GM19397 (cell line): Measurements from ENCODE around the gene CUEDC1.

Source experiments
- ATAC-seq: cut with Tn5 transposase; IDR thresholded peaks from one replicate; pipeline ENCODE4 v1.9.1; 2021; ENCODE audit warnings: mild to moderate bottlenecking, moderate library complexity; ENCODE audit not compliant: unreplicated experiment

CUEDC1 gene

GRCh38 chr17:57900991-57901743, 54.0 kb downstream of the CUEDC1 start:
- ATAC-seq, result no peak

- no peak for ATAC-seq
Observed at GRCh38 chr17:57899822-57900221, 55.4 kb downstream of the CUEDC1 start.

DNA sequence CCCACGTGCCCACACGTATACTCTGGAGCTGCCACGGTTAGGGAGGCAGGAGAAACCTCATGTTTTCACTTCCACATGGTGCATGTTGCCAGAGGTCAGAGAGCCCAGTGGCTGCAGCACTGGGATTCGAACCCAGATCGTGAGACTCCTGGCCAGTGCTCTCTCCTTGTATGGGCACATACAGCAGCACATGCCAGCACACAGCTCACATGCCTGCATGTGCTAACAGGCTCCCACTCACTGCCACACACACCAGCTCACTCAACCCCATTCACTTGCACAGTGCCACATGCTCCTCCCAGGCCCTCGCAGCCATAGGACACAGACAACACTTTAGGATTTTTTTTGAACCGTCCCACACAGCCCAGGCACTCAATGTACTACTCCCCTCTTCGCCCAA, 55.8 kb downstream of the CUEDC1 start:
- ATAC-seq, result no peak

- no peak for ATAC-seq
Observed at GRCh38 chr17:57898487-57899311, 56.5 kb downstream of the CUEDC1 start.

- ATAC-seq, result no peak
Observed at GRCh38 chr17:57895382-57896060, 59.7 kb downstream of the CUEDC1 start.

DNA sequence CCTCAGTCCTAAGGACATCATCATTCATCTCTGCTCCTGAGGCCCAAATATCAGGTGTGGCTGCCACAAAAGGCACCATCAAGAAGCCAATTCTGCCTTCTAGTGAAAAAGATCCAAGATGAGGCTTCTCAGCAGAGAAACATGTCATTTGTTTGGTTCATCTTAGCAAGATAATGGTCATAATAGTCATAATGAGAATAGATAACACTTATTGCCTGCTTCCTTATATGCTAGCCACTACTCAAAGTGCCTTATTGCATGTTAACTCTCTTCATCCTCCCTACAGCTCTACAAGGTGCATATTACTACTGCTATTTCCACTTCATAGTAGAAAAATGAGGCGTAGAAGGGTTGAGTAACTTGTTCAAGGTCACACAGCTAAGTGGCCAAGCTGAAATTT, 60.4 kb downstream of the CUEDC1 start:
- ATAC-seq, result no peak

DNA sequence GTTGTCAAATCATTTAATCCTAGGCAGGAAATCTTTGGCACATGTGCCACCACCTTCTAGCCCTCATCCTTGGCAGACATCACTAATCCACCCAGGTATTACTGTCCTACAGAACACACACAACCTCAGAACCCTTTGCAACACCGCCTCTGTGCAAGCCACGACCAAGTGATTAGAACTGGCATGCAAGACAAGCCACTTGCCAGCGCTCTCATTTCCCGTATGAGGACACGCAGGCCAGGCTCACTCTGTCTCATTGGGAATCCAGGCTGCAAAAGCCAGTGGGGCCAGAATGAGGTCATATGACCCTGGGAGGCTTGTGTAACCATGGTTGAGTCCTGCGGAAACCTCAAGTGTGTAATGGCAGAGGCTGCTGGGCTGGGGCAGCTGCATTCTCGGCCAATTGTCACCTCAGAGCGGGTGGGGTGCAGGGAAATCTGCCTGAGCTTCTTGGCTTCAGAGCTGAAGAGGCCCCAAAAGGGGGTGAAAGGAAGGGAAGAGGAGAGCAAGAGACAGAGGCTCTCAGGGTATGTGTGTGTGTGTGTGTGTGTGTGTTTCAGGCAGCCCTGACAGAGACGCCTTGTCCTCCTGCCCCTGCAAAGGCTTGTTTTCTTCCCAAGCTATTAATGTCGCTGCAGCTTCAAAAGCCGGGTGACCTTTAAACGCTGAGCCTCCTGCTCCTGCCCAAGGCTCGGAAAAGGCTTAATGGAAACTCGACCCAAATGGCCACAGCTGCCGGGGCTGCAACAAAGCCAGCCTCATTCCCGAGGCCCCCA, 62.2 kb downstream of the CUEDC1 start:
- no peak for ATAC-seq

DNA sequence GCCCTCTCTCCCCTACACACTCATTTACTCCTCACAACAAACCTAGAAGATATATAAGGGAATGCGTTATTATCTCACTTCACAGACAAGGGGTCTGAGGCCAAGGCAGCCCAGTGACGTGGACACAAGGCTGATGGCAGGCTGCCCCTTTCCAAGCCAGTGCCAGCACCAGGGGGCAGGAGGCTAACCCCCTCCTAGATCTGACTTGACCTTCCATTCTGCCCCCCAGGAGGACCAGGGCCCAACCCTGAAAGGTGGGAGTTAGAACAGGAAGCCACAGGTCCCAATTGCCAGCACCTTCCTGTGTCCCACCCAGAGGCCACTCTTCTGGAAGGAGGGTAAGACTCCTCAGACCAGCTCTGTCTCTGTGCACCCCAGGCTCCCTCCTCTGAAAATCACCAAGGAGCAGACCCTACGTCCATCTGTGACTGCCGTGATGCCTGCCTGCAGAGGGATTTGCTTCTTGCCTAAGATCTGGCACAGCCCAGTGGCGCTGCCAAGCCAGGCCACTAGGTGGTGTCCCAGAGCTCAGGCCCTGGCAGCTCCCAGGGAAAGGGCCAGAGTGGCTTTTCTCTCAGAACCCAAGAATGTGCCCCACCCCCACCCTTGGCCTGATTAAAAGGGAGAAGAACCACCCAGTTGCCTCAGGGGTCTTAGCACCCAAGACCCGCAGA, 62.9 kb downstream of the CUEDC1 start:
- ATAC-seq, result no peak

DNA sequence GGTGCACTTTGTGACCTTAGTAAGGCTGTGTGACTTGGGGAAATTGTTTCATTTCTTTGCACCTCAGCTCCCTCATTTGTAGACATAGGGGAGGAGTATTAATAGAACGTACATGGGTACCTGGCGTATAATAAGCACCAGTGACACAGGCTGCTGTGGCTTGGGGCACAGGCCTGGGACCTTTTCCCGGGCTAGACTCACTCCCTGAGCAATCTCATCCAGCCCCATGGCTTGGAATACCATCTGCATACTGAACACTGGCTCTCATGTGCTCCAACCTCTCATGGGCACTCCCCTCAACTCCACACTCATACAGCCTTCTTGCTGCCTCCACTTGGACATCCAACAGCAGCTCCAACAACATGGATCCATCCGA, 64.4 kb downstream of the CUEDC1 start:
- no peak for ATAC-seq

GRCh38 chr17:57889892-57890856, 65.0 kb downstream of the CUEDC1 start:
- no peak for ATAC-seq

- ATAC-seq, result no peak
Observed at GRCh38 chr17:57889252-57889651, 66.0 kb downstream of the CUEDC1 start.

- no peak for ATAC-seq
Observed at GRCh38 chr17:57888311-57889216, 66.6 kb downstream of the CUEDC1 start.

DNA sequence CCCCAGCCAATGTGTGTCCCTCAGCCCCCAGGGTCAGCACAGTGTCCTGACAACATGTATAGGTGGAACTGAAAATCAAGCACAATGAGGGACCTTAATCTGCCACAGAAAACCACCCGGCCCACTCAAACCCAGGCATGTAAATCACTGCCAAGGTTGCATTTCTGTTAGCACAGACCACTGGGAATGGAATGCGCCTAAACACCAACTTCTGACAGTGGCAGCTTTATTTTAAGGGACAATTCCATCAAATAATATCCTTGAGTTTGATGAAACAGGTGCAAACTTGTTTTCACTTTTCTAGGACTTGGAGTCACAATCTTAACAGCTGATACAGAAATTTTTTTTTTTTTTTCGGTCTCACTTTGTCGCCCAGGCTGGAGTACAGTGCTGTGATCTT, 68.1 kb downstream of the CUEDC1 start:
- no peak for ATAC-seq

DNA sequence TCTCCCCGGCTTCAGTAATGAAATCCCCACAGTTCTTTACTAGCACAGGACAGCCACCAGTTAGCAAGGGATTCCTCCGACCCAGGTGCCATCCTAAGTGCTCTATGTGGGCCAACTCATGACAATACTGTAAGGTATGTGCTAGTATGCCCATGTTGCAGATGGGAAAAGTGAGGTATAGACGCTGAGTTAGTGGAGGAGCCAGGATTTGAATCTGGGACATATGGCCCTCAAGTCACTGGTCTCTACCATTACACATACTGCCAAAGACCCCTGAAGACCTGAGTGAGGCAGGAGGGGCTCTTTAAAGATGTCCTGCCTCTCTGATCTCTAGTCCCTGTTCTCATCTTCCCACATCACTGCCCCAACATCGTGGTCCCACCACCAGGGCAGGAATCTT, 69.2 kb downstream of the CUEDC1 start:
- ATAC-seq, result no peak

DNA sequence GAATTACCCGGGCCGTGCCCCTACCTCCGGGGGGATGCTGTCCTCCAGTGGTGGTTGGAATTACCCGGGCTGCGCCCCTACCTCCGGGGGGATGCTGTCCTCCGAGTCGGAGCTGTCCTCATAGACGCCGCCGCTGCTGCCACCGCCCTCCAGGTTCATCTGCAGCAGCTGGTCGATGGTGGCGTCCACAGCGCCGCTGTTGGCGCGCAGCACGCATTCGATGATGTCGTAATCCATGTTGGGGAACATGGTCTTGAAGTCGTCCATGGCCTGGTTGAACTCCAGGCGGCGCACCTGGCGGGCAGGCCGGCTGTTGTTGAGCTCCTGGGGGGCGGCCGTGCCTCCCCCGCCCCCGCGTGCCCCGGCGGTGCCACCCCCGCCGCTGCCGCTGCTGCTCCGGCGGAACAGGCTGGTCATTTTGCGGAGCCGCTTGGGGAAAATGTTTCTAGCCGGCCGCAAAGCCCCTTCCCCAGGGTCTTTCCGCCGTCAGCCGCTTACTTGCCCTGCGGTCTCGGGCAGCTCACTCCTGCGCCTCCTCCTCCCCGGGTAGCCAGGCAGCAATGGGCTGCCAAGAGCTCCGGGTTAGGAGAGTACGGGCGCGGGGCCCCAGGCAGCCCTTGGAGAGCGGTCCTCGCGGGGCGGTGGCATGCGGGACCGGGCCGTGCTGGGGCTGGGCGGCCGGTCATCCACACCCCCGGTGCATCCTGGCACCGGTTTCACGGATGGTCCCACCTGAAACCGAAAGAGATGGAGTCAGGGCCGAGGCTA, 69.9 kb downstream of the CUEDC1 start:
- ATAC-seq, result no peak

GRCh38 chr17:57881783-57882351, 73.3 kb downstream of the CUEDC1 start:
- ATAC-seq, result no peak

- no peak for ATAC-seq
Observed at GRCh38 chr17:57881143-57881542, 74.1 kb downstream of the CUEDC1 start.
